Transverse colon (tissue), 3 donors: ENCODE data around the gene TMEM171.

ENCODE experiments used
- CTCF ChIP-seq, 5 experiments: fragments of 200-600 bp in 3 of 5; fragments of 450-650 bp in 2 of 5; sonication (generic) in 3 of 5; IDR thresholded peaks; 1 replicate in 2 of 5; 2 replicates in 3 of 5; pipeline ENCODE4 v1.5.1; 2016 to 2017; ENCODE audit warnings: antibody characterized with exemption in 5 of 5, inconsistent platforms in 3 of 5, mild to moderate bottlenecking in 2 of 5, moderate library complexity in 1 of 5
- POLR2A ChIP-seq: fragments of 450-650 bp; IDR thresholded peaks from one replicate; pipeline ENCODE4 v1.6.1; 2016; ENCODE audit warnings: antibody characterized with exemption, mild to moderate bottlenecking, moderate library complexity

- no peak for TF ChIP-seq CTCF (IDR thresholded peaks at IDR 0.05)
- TF ChIP-seq POLR2A, result no peak
Observed at GRCh38 chr5:73149540-73149939, 29.2 kb downstream of the TMEM171 start.
